ENCODE data around the gene PMF1.
"Not testable (repeated sequence)": the region's sequence is repeated elsewhere in the genome, so short reads cannot be mapped to it uniquely, and the experiment has no call there.

PMF1 gene

GRCh38 chr1:156198831-156199349 is 13.9 kb upstream of the PMF1 start:
- DNase-seq, result no peak

- DNase-seq, result no peak
Measured at GRCh38 chr1:156200044-156200443, 12.8 kb upstream of the PMF1 start.

- no peak for DNase-seq
Measured at GRCh38 chr1:156203331-156203730, 9.5 kb upstream of the PMF1 start.

GRCh38 chr1:156204686-156205085 is 8.1 kb upstream of the PMF1 start:
- DNase-seq, result no peak

GRCh38 chr1:156211243-156211642 is 1.6 kb upstream of the PMF1 start:
- DNase-seq, result no peak

GRCh38 chr1:156212130-156212529 is 677 bp upstream of the PMF1 start:
- no peak for DNase-seq

- DNase-seq, result no peak
Measured at GRCh38 chr1:156213644-156213966, 798 bp downstream of the PMF1 start.

GRCh38 chr1:156214024-156214748 is 1.4 kb downstream of the PMF1 start:
- no peak for DNase-seq

GRCh38 chr1:156216361-156217086 is 3.7 kb downstream of the PMF1 start:
- DNase-seq, result not testable (repeated sequence)

- DNase-seq, result no peak
Measured at GRCh38 chr1:156217871-156218270, 5.1 kb downstream of the PMF1 start.

- no peak for DNase-seq
Measured at GRCh38 chr1:156220226-156220625, 7.4 kb downstream of the PMF1 start.

- DNase-seq, result no peak
Measured at GRCh38 chr1:156221986-156222692, 9.3 kb downstream of the PMF1 start.

- no peak for DNase-seq
Measured at GRCh38 chr1:156225677-156226014, 12.8 kb downstream of the PMF1 start.

GRCh38 chr1:156226116-156226538 is 13.3 kb downstream of the PMF1 start:
- no peak for DNase-seq

- DNase-seq, result no peak
Measured at GRCh38 chr1:156226782-156227181, 14.0 kb downstream of the PMF1 start.

- no peak for DNase-seq
Measured at GRCh38 chr1:156228501-156228900, 15.7 kb downstream of the PMF1 start.

GRCh38 chr1:156229809-156230472 is 17.1 kb downstream of the PMF1 start:
- DNase-seq, result no peak

- DNase-seq, result no peak
Measured at GRCh38 chr1:156230473-156230837, 17.6 kb downstream of the PMF1 start.

- DNase-seq, result no peak
Measured at GRCh38 chr1:156232201-156232894, 19.5 kb downstream of the PMF1 start.

GRCh38 chr1:156233426-156234127 is 20.8 kb downstream of the PMF1 start:
- DNase-seq, result no peak

- DNase-seq, result no peak
Measured at GRCh38 chr1:156236164-156236563, 23.4 kb downstream of the PMF1 start.

GRCh38 chr1:156238248-156238647 is 25.4 kb downstream of the PMF1 start:
- DNase-seq, result no peak

All from T-helper 9 cell (primary cell).